ENCODE measurements around the gene TP53AIP1.

The TP53AIP1 gene

DNA sequence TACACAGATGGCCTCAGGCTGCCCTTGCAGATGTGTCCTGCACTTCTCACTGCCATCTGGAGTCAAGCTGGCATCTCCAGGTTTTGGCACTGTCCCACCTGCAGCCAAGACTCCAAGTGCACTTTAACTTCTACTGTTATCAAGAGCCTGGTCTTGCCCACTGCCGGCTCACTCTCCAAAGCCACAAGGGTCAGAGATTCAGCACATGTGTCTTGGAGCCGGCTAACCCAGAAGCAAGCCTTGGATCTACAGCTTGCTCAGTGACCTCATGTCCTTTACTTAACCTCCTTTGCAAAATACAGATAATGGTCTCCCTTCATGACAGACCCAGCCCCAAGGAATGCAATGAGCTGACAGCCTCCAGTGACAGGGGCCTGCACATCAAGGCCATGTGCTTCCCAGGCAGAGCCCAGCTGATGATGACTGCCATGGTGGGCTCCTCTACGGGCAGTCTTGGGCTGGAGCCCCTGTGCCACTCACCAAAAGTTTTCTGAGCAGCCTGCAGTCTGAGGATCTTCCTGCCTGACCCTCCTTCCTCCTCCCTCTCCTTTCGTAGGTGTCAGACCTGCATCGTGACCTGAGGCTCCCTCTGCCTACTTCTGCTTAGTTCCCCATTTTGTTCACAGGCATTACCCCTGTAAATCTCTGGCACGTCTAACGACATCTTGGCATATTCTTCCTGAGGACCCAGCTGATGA, 9.0 kb downstream of the TP53AIP1 start:
- Histone ChIP-seq H3K9me3 (ENCODE audit: severe bottlenecking) (no peaks in the 10 kb centered on the region), H3K27ac (no peak overlapping the region), H3K36me3 (no peaks in the 10 kb centered on the region), H3K4me3 (ENCODE audit: low read depth, low read length) (no peak overlapping the region), H3K27me3 (ENCODE audit: insufficient read depth, low read depth, severe bottlenecking) (no peaks in the 10 kb centered on the region)
- TF ChIP-seq, protein P1, sequence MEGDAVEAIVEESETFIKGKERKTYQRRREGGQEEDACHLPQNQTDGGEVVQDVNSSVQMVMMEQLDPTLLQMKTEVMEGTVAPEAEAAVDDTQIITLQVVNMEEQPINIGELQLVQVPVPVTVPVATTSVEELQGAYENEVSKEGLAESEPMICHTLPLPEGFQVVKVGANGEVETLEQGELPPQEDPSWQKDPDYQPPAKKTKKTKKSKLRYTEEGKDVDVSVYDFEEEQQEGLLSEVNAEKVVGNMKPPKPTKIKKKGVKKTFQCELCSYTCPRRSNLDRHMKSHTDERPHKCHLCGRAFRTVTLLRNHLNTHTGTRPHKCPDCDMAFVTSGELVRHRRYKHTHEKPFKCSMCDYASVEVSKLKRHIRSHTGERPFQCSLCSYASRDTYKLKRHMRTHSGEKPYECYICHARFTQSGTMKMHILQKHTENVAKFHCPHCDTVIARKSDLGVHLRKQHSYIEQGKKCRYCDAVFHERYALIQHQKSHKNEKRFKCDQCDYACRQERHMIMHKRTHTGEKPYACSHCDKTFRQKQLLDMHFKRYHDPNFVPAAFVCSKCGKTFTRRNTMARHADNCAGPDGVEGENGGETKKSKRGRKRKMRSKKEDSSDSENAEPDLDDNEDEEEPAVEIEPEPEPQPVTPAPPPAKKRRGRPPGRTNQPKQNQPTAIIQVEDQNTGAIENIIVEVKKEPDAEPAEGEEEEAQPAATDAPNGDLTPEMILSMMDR (IDR thresholded peaks at IDR 0.05; ENCODE audit: low read depth, low read length): no peak
- DNase-seq: no peak

DNA sequence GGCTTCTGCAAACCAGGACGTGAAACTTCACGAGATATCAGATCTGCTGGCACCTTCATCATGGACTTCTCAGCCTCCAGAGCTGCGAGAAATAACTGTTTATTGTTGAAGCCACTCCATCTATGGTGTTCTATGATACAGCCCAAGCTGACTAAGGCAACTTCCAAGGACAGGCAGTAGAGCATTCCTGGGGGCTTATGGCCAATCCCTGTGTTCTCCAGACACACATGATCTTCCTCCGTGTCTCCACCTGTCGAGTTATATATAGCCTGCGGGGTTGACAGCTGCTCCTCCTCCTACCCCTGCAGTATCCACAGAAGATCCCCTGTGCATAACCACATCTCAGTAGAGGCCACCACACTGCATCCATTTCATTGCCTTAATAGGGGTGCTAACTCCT, 11.0 kb downstream of the TP53AIP1 start:
- TF ChIP-seq, protein P1 (IDR thresholded peaks at IDR 0.05; ENCODE audit: low read depth, low read length): no peak
- Histone ChIP-seq H3K27ac (no peak overlapping the region), H3K27me3 (ENCODE audit: insufficient read depth, low read depth, severe bottlenecking) (no peaks in the 10 kb centered on the region), H3K9me3 (ENCODE audit: severe bottlenecking) (no peaks in the 10 kb centered on the region), H3K4me3 (ENCODE audit: low read depth, low read length) (no peak overlapping the region), H3K36me3 (no peaks in the 10 kb centered on the region)
- peak; percentile 32 for DNase-seq

DNA sequence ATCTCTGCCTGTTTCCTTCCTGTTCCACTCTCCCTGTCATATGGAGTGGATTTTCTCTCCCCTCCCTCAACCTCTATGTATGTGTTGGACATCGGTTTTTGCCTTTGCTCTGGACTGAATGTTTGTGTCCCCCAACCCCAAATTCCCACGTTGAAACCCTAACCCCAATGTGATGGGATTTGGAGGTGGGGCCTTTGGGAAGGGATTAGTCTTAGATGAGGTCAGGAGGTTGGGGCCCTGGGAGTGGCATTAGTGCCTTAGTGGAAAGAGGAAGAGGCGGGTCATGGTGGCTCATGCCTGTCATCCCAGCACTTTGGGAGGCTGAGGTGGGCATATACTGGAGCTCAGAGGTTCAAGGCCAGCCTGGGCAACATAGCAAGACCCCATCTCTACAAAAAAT, 11.6 kb downstream of the TP53AIP1 start:
- DNase-seq: no peak
- H3K9me3 ChIP-seq (ENCODE audit: severe bottlenecking): no peaks in the 10 kb centered on the region
- TF ChIP-seq, protein P1 (IDR thresholded peaks at IDR 0.05; ENCODE audit: low read depth, low read length): no peak
- H3K27ac ChIP-seq: no peak overlapping the region
- H3K36me3 ChIP-seq: no peaks in the 10 kb centered on the region
- no peaks in the 10 kb centered on the region for H3K27me3 ChIP-seq (ENCODE audit: insufficient read depth, low read depth, severe bottlenecking)
- no peak overlapping the region for H3K4me3 ChIP-seq (ENCODE audit: low read depth, low read length)

DNA sequence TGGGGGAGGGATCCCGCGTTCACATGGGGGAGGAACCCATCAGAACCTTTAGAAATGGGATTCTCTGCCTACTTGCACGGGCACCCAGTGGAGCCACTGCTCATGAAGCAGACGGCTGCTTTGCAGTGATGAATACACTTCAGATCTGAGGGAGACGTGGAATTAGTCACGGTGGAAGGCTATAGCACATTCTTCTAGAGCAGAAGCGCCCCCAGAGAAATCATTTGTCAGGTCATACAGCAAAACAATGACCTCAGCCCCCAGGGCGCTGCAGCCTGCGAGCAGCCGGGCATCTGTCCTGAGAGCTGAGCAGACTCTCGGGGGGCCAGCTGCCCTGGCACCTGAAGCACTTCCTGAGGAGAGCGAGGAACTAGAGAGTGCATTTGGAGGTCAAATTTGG, 12.7 kb downstream of the TP53AIP1 start:
- no peak overlapping the region for H3K4me3 ChIP-seq (ENCODE audit: low read depth, low read length)
- no peak overlapping the region for H3K27ac ChIP-seq
- H3K9me3 ChIP-seq (ENCODE audit: severe bottlenecking): no peaks in the 10 kb centered on the region
- TF ChIP-seq, protein P1 (IDR thresholded peaks at IDR 0.05; ENCODE audit: low read depth, low read length): no peak
- H3K36me3 ChIP-seq: no peaks in the 10 kb centered on the region
- H3K27me3 ChIP-seq (ENCODE audit: insufficient read depth, low read depth, severe bottlenecking): no peaks in the 10 kb centered on the region
- no peak for DNase-seq

DNA sequence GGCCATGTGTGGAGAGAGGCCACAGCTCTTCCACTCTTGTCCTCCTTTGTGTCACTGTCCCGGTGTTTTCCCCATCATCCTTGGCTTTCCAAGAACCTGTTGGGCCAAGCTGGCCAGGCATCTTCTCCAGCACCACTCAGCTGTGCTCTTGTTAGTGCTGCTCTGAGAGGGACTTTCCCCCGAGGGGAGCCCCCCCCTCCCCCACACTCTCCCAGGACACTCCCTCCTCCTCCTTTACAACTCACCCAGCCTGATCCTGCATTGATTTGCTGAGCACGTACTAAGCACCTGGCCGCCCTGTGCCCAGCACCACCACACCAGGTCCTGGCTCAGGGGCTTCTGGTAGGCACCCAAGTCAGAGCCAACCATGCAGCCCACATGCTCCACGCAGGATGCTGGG, 13.2 kb downstream of the TP53AIP1 start:
- H3K27me3 ChIP-seq (ENCODE audit: insufficient read depth, low read depth, severe bottlenecking): no peaks in the 10 kb centered on the region

More for the DNA sequence above, 13.2 kb downstream of the TP53AIP1 start:
- Histone ChIP-seq H3K9me3 (ENCODE audit: severe bottlenecking) (no peaks in the 10 kb centered on the region), H3K36me3 (no peaks in the 10 kb centered on the region), H3K27ac (no peak overlapping the region), H3K4me3 (ENCODE audit: low read depth, low read length) (no peak overlapping the region)
- TF ChIP-seq, protein P1 (IDR thresholded peaks at IDR 0.05; ENCODE audit: low read depth, low read length): no peak
- DNase-seq: no peak
